ENCODE data around the gene STARD9.
"Not testable (repeated sequence)": the region's sequence is repeated elsewhere in the genome, so short reads cannot be mapped to it uniquely, and the experiment has no call there.

Gene STARD9

GRCh38 chr15:42591238-42591934, 16.0 kb downstream of the STARD9 start:
- peak; percentile 23 for DNase-seq

- no peak for DNase-seq
These were observed 17.3 kb downstream of the STARD9 start for GRCh38 chr15:42592716-42593115.

GRCh38 chr15:42593143-42593542, 17.7 kb downstream of the STARD9 start:
- DNase-seq = no peak

GRCh38 chr15:42594095-42594494, 18.7 kb downstream of the STARD9 start:
- DNase-seq = no peak

- no peak for DNase-seq
These were observed 20.3 kb downstream of the STARD9 start for GRCh38 chr15:42595626-42596240.

GRCh38 chr15:42601316-42601715, 25.9 kb downstream of the STARD9 start:
- not testable (repeated sequence) for DNase-seq

- no peak for DNase-seq
These were observed 27.1 kb downstream of the STARD9 start for GRCh38 chr15:42602501-42602900.

- DNase-seq = no peak
These were observed 28.6 kb downstream of the STARD9 start for GRCh38 chr15:42603978-42604377.

GRCh38 chr15:42604894-42605744, 29.7 kb downstream of the STARD9 start:
- peak; percentile 23 for DNase-seq

GRCh38 chr15:42605796-42606195, 30.4 kb downstream of the STARD9 start:
- no peak for DNase-seq

- no peak for DNase-seq
These were observed 32.7 kb downstream of the STARD9 start for GRCh38 chr15:42608110-42608531.

- DNase-seq = no peak
These were observed 33.5 kb downstream of the STARD9 start for GRCh38 chr15:42608752-42609488.

GRCh38 chr15:42611532-42611931, 36.1 kb downstream of the STARD9 start:
- no peak for DNase-seq

- DNase-seq = no peak
These were observed 37.0 kb downstream of the STARD9 start for GRCh38 chr15:42612367-42612912.

- no peak for DNase-seq
These were observed 40.7 kb downstream of the STARD9 start for GRCh38 chr15:42616107-42616506.

GRCh38 chr15:42619656-42620371, 44.4 kb downstream of the STARD9 start:
- DNase-seq = no peak

- DNase-seq = no peak
These were observed 46.0 kb downstream of the STARD9 start for GRCh38 chr15:42621386-42621785.

- DNase-seq = no peak
These were observed 46.9 kb downstream of the STARD9 start for GRCh38 chr15:42621996-42622925.

- no peak for DNase-seq
These were observed 48.5 kb downstream of the STARD9 start for GRCh38 chr15:42623951-42624350.

- DNase-seq = no peak
These were observed 52.1 kb downstream of the STARD9 start for GRCh38 chr15:42627485-42627884.

GRCh38 chr15:42628761-42629160, 53.4 kb downstream of the STARD9 start:
- no peak for DNase-seq

All from inflammatory macrophage treated with lipopolysaccharide for 4 hours (primary cell).